ENCODE data around the gene TRIM7. TPM values are rescaled to one million over a fixed set of nuclear protein-coding genes. Genes with fewer than 3 reads are reported as not detected.
A peak's percentile ranks its signal among the peaks of the same experiment; 100 is the strongest.

Gene TRIM7
- total and polyA plus RNA-seq, 9 of the 15 experiments (the other 6 are each of a cell fraction or from before 2014, with no cell fraction given): 2.6 to 14.9 (median 8.9) TPM

DNA sequence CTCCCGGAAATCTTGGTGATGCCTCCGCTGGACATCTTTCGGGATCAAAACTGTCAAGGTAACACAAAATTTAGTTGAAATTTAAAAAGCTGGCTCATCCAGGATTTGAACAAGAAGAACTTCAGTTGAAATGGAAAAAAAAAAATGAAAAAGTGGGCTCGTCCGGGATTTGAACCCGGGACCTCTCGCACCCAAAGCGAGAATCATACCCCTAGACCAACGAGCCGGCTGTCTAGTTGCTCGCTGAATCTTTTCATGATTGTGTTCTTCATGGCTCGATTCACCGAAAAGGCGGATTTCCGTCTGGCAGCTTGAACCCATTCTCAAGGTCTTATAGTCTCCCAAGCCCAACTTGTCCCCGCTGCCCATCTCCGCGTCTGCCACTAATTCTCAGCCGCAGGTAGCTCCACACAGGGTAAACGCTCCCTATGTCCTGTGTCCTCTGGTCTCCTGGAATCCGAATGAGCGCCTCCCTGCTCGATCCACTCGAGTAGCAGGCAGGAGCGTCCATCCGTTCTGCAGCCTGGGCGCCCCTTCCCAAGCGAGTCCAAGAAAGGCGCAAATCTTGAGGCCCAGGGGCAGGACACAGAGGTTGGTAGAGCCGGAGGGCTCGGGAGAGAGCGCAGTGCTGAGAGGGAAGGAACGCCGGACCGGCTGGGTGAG is 16.2 kb downstream of the TRIM7 start (continued):
- no peak for TF ChIP-seq ZNF174 (CRISPR knock-in tag; IDR thresholded peaks at IDR 0.05)
- peak in 1 of 2 experiments; percentile 87; a peak in 3 of 4 replicates for TF ChIP-seq TBL1XR1 (IDR thresholded peaks at IDR 0.05; ENCODE audit: low read length in 2 of 2)
- TF ChIP-seq, protein P1, sequence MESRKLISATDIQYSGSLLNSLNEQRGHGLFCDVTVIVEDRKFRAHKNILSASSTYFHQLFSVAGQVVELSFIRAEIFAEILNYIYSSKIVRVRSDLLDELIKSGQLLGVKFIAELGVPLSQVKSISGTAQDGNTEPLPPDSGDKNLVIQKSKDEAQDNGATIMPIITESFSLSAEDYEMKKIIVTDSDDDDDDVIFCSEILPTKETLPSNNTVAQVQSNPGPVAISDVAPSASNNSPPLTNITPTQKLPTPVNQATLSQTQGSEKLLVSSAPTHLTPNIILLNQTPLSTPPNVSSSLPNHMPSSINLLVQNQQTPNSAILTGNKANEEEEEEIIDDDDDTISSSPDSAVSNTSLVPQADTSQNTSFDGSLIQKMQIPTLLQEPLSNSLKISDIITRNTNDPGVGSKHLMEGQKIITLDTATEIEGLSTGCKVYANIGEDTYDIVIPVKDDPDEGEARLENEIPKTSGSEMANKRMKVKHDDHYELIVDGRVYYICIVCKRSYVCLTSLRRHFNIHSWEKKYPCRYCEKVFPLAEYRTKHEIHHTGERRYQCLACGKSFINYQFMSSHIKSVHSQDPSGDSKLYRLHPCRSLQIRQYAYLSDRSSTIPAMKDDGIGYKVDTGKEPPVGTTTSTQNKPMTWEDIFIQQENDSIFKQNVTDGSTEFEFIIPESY (CRISPR knock-in tag; IDR thresholded peaks at IDR 0.05): 0 out of 2 replicates have a peak, but pooled peaks have one; percentile 1
- no peak for TF ChIP-seq HEY1 (CRISPR knock-in tag; IDR thresholded peaks at IDR 0.05; ENCODE audit: borderline replicate concordance)
- TF ChIP-seq, protein P2, sequence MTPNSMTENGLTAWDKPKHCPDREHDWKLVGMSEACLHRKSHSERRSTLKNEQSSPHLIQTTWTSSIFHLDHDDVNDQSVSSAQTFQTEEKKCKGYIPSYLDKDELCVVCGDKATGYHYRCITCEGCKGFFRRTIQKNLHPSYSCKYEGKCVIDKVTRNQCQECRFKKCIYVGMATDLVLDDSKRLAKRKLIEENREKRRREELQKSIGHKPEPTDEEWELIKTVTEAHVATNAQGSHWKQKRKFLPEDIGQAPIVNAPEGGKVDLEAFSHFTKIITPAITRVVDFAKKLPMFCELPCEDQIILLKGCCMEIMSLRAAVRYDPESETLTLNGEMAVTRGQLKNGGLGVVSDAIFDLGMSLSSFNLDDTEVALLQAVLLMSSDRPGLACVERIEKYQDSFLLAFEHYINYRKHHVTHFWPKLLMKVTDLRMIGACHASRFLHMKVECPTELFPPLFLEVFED (CRISPR knock-in tag; conservative IDR thresholded peaks at IDR 0.05): no peak
- TF ChIP-seq ASH1L (IDR thresholded peaks at IDR 0.05; ENCODE audit: borderline replicate concordance, low read depth, partially characterized antibody): peak; percentile 23
- TF ChIP-seq EP400 (IDR thresholded peaks at IDR 0.05): no peak
- TF ChIP-seq IFI16 (CRISPR knock-in tag; IDR thresholded peaks at IDR 0.05): no peak
- TF ChIP-seq POLR3A (IDR thresholded peaks at IDR 0.05; ENCODE audit: borderline replicate concordance, extremely low read depth, insufficient read depth, insufficient read length): peak; percentile 81
- TF ChIP-seq, protein P3, sequence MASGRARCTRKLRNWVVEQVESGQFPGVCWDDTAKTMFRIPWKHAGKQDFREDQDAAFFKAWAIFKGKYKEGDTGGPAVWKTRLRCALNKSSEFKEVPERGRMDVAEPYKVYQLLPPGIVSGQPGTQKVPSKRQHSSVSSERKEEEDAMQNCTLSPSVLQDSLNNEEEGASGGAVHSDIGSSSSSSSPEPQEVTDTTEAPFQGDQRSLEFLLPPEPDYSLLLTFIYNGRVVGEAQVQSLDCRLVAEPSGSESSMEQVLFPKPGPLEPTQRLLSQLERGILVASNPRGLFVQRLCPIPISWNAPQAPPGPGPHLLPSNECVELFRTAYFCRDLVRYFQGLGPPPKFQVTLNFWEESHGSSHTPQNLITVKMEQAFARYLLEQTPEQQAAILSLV (tag; IDR thresholded peaks at IDR 0.05): no peak
- no peak; the same call in 1 of the 2 replicates for TF ChIP-seq ETV1 (tag; conservative IDR thresholded peaks at IDR 0.05; ENCODE audit: low read depth)
- no peak for TF ChIP-seq ILF3 (IDR thresholded peaks at IDR 0.05; ENCODE audit: borderline replicate concordance)
- no peak for TF ChIP-seq ZNF23 (CRISPR knock-in tag; IDR thresholded peaks at IDR 0.05)
- 0 out of 4 replicates have a peak, but pooled peaks of 1 of the 2 experiments have one; percentile 23 for TF ChIP-seq SIN3A (IDR thresholded peaks at IDR 0.05; ENCODE audit: borderline replicate concordance in 2 of 2, control insufficient read depth in 1 of 2, low read depth in 2 of 2, low read length in 2 of 2)
- TF ChIP-seq MEF2A (IDR thresholded peaks at IDR 0.05; ENCODE audit: control insufficient read depth, low read depth, low read length): 0 out of 2 replicates have a peak, but pooled peaks have one; percentile 4
- TF ChIP-seq ELF1 (tag; IDR thresholded peaks at IDR 0.05): peak; percentile 58; the same call in 1 of the 2 replicates
- TF ChIP-seq RB1 (IDR thresholded peaks at IDR 0.05; ENCODE audit: low read depth): peak; percentile 54; the same call in 1 of the 2 replicates
- no peak for TF ChIP-seq EGR1 (conservative IDR thresholded peaks at IDR 0.05)
- peak; percentile 98 for TF ChIP-seq TBP (optimal IDR thresholded peaks at IDR 0.05; ENCODE audit: low read depth, low read length)
- no peak for TF ChIP-seq ZNF586 (CRISPR knock-in tag; conservative IDR thresholded peaks at IDR 0.05)
- TF ChIP-seq, protein P4, sequence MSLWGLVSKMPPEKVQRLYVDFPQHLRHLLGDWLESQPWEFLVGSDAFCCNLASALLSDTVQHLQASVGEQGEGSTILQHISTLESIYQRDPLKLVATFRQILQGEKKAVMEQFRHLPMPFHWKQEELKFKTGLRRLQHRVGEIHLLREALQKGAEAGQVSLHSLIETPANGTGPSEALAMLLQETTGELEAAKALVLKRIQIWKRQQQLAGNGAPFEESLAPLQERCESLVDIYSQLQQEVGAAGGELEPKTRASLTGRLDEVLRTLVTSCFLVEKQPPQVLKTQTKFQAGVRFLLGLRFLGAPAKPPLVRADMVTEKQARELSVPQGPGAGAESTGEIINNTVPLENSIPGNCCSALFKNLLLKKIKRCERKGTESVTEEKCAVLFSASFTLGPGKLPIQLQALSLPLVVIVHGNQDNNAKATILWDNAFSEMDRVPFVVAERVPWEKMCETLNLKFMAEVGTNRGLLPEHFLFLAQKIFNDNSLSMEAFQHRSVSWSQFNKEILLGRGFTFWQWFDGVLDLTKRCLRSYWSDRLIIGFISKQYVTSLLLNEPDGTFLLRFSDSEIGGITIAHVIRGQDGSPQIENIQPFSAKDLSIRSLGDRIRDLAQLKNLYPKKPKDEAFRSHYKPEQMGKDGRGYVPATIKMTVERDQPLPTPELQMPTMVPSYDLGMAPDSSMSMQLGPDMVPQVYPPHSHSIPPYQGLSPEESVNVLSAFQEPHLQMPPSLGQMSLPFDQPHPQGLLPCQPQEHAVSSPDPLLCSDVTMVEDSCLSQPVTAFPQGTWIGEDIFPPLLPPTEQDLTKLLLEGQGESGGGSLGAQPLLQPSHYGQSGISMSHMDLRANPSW (CRISPR knock-in tag; IDR thresholded peaks at IDR 0.05): no peak
